ENCODE results near the gene CUEDC1. TPM values are rescaled to one million over a fixed set of nuclear protein-coding genes. Genes with fewer than 3 reads are reported as not detected.
A peak's percentile ranks its signal among the peaks of the same experiment; 100 is the strongest.

Gene CUEDC1
- total and polyA plus RNA-seq, 2 of the 13 experiments (the other 11 are each of a cell fraction or from before 2014, with no cell fraction given): 7.4 to 12.9 TPM

DNA sequence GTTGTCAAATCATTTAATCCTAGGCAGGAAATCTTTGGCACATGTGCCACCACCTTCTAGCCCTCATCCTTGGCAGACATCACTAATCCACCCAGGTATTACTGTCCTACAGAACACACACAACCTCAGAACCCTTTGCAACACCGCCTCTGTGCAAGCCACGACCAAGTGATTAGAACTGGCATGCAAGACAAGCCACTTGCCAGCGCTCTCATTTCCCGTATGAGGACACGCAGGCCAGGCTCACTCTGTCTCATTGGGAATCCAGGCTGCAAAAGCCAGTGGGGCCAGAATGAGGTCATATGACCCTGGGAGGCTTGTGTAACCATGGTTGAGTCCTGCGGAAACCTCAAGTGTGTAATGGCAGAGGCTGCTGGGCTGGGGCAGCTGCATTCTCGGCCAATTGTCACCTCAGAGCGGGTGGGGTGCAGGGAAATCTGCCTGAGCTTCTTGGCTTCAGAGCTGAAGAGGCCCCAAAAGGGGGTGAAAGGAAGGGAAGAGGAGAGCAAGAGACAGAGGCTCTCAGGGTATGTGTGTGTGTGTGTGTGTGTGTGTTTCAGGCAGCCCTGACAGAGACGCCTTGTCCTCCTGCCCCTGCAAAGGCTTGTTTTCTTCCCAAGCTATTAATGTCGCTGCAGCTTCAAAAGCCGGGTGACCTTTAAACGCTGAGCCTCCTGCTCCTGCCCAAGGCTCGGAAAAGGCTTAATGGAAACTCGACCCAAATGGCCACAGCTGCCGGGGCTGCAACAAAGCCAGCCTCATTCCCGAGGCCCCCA is 62.2 kb downstream of the CUEDC1 start (continued):
- TF ChIP-seq, protein P1, sequence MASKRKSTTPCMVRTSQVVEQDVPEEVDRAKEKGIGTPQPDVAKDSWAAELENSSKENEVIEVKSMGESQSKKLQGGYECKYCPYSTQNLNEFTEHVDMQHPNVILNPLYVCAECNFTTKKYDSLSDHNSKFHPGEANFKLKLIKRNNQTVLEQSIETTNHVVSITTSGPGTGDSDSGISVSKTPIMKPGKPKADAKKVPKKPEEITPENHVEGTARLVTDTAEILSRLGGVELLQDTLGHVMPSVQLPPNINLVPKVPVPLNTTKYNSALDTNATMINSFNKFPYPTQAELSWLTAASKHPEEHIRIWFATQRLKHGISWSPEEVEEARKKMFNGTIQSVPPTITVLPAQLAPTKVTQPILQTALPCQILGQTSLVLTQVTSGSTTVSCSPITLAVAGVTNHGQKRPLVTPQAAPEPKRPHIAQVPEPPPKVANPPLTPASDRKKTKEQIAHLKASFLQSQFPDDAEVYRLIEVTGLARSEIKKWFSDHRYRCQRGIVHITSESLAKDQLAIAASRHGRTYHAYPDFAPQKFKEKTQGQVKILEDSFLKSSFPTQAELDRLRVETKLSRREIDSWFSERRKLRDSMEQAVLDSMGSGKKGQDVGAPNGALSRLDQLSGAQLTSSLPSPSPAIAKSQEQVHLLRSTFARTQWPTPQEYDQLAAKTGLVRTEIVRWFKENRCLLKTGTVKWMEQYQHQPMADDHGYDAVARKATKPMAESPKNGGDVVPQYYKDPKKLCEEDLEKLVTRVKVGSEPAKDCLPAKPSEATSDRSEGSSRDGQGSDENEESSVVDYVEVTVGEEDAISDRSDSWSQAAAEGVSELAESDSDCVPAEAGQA (IDR thresholded peaks at IDR 0.05; ENCODE audit: low read depth): no peak; the same call in 1 of the 2 replicates
- TF ChIP-seq, protein P1 (CRISPR knock-in tag; IDR thresholded peaks at IDR 0.05; ENCODE audit: borderline replicate concordance): no peak
- peak; percentile 67; the same call in 1 of the 2 replicates for TF ChIP-seq GTF2F1 (IDR thresholded peaks at IDR 0.05; ENCODE audit: low read length)
- TF ChIP-seq, protein P2, sequence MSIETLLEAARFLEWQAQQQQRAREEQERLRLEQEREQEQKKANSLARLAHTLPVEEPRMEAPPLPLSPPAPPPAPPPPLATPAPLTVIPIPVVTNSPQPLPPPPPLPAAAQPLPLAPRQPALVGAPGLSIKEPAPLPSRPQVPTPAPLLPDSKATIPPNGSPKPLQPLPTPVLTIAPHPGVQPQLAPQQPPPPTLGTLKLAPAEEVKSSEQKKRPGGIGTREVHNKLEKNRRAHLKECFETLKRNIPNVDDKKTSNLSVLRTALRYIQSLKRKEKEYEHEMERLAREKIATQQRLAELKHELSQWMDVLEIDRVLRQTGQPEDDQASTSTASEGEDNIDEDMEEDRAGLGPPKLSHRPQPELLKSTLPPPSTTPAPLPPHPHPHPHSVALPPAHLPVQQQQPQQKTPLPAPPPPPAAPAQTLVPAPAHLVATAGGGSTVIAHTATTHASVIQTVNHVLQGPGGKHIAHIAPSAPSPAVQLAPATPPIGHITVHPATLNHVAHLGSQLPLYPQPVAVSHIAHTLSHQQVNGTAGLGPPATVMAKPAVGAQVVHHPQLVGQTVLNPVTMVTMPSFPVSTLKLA (IDR thresholded peaks at IDR 0.05): no peak; the same call in 1 of the 2 replicates
- TF ChIP-seq, protein P3, sequence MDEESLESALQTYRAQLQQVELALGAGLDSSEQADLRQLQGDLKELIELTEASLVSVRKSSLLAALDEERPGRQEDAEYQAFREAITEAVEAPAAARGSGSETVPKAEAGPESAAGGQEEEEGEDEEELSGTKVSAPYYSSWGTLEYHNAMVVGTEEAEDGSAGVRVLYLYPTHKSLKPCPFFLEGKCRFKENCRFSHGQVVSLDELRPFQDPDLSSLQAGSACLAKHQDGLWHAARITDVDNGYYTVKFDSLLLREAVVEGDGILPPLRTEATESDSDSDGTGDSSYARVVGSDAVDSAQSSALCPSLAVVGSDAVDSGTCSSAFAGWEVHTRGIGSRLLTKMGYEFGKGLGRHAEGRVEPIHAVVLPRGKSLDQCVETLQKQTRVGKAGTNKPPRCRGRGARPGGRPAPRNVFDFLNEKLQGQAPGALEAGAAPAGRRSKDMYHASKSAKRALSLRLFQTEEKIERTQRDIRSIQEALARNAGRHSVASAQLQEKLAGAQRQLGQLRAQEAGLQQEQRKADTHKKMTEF (CRISPR knock-in tag; IDR thresholded peaks at IDR 0.05): peak; percentile 23; the same call in 1 of the 2 replicates
- TF ChIP-seq HNRNPH1 (optimal IDR thresholded peaks at IDR 0.05; ENCODE audit: low read depth, low read length): no peak
- TF ChIP-seq PLRG1 (conservative IDR thresholded peaks at IDR 0.05): no peak
- peak; percentile 80 for TF ChIP-seq GZF1 (CRISPR knock-in tag; IDR thresholded peaks at IDR 0.05)
- TF ChIP-seq, protein P4, sequence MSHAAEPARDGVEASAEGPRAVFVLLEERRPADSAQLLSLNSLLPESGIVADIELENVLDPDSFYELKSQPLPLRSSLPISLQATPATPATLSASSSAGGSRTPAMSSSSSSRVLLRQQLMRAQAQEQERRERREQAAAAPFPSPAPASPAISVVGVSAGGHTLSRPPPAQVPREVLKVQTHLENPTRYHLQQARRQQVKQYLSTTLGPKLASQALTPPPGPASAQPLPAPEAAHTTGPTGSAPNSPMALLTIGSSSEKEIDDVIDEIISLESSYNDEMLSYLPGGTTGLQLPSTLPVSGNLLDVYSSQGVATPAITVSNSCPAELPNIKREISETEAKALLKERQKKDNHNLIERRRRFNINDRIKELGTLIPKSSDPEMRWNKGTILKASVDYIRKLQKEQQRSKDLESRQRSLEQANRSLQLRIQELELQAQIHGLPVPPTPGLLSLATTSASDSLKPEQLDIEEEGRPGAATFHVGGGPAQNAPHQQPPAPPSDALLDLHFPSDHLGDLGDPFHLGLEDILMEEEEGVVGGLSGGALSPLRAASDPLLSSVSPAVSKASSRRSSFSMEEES (CRISPR knock-in tag; IDR thresholded peaks at IDR 0.05): peak; percentile 92
- TF ChIP-seq TCF12 (IDR thresholded peaks at IDR 0.05): no peak
- TF ChIP-seq TCF12 (CRISPR knock-in tag; IDR thresholded peaks at IDR 0.05): no peak
- TF ChIP-seq, protein P5, sequence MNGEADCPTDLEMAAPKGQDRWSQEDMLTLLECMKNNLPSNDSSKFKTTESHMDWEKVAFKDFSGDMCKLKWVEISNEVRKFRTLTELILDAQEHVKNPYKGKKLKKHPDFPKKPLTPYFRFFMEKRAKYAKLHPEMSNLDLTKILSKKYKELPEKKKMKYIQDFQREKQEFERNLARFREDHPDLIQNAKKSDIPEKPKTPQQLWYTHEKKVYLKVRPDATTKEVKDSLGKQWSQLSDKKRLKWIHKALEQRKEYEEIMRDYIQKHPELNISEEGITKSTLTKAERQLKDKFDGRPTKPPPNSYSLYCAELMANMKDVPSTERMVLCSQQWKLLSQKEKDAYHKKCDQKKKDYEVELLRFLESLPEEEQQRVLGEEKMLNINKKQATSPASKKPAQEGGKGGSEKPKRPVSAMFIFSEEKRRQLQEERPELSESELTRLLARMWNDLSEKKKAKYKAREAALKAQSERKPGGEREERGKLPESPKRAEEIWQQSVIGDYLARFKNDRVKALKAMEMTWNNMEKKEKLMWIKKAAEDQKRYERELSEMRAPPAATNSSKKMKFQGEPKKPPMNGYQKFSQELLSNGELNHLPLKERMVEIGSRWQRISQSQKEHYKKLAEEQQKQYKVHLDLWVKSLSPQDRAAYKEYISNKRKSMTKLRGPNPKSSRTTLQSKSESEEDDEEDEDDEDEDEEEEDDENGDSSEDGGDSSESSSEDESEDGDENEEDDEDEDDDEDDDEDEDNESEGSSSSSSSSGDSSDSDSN (CRISPR knock-in tag; IDR thresholded peaks at IDR 0.05): peak; percentile 76
- TF ChIP-seq TMF1 (CRISPR knock-in tag; IDR thresholded peaks at IDR 0.05; ENCODE audit: low read depth): no peak
- peak; percentile 66 for TF ChIP-seq PITX1 (CRISPR knock-in tag; IDR thresholded peaks at IDR 0.05)
- no peak for TF ChIP-seq ZSCAN22 (CRISPR knock-in tag; IDR thresholded peaks at IDR 0.05)
- peak; percentile 44; the same call in 1 of the 2 replicates for TF ChIP-seq RBFOX2 (IDR thresholded peaks at IDR 0.05; ENCODE audit: low read depth, low read length)
- TF ChIP-seq ZNF879 (CRISPR knock-in tag; IDR thresholded peaks at IDR 0.05): no peak

All from HepG2 (cell line).